ENCODE data around the gene TMEM17.

DNA sequence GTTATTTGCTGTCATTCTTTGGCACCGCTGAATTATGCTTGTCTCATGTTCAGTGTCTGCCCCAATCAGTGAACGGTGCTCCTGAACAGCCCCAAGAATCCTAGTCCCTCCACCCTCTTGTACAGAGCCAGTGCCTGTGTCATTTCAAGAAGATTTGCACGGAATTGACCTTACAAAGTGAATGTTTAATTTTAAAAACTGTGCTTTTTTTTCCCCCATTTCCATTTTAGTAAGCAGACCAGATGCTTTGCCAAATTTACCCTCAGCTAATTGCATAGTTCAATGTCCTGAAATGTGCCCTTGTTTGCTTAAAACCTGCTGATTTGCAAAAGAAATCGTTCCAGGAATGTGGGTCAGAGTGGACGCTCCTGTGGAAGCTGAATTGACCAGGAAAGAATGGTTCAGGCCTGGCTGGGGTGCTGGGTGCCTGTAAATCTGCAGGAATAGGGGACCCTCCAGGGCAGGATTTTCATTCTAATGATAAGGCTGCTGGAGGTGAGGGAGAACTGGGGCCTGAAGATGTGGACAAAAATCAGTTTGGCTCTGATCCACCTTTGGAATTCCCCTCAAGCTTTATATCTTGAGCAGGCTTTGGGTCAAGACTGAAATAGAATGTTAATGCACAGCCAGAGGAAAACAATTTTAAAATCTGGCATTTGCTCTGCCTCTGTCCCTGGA, 20.1 kb downstream of the TMEM17 start:
- TF ChIP-seq EZH2 (IDR thresholded peaks at IDR 0.05), result no peak
- TF ChIP-seq, protein P1, sequence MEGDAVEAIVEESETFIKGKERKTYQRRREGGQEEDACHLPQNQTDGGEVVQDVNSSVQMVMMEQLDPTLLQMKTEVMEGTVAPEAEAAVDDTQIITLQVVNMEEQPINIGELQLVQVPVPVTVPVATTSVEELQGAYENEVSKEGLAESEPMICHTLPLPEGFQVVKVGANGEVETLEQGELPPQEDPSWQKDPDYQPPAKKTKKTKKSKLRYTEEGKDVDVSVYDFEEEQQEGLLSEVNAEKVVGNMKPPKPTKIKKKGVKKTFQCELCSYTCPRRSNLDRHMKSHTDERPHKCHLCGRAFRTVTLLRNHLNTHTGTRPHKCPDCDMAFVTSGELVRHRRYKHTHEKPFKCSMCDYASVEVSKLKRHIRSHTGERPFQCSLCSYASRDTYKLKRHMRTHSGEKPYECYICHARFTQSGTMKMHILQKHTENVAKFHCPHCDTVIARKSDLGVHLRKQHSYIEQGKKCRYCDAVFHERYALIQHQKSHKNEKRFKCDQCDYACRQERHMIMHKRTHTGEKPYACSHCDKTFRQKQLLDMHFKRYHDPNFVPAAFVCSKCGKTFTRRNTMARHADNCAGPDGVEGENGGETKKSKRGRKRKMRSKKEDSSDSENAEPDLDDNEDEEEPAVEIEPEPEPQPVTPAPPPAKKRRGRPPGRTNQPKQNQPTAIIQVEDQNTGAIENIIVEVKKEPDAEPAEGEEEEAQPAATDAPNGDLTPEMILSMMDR (IDR thresholded peaks at IDR 0.05), result no peak
- TF ChIP-seq EZH2phosphoT487 (IDR thresholded peaks at IDR 0.05), result no peak

All from neural progenitor cell (in vitro differentiated cells).